EL (cell line): ENCODE measurements around the gene SPIN1.
A peak's percentile ranks its signal among the peaks of the same experiment; 100 is the strongest.

ENCODE experiments used
- DNase-seq: peaks from one replicate; pipeline ENCODE4 v3.0.0-alpha.2; 2016

SPIN1 gene

GRCh38 chr9:88390371-88390990 lies 2.2 kb downstream of the SPIN1 start:
- no peak for DNase-seq

- no peak for DNase-seq
Measured at GRCh38 chr9:88391236-88391635, 3.0 kb downstream of the SPIN1 start.

- no peak for DNase-seq
Measured at GRCh38 chr9:88391921-88392320, 3.7 kb downstream of the SPIN1 start.

DNA sequence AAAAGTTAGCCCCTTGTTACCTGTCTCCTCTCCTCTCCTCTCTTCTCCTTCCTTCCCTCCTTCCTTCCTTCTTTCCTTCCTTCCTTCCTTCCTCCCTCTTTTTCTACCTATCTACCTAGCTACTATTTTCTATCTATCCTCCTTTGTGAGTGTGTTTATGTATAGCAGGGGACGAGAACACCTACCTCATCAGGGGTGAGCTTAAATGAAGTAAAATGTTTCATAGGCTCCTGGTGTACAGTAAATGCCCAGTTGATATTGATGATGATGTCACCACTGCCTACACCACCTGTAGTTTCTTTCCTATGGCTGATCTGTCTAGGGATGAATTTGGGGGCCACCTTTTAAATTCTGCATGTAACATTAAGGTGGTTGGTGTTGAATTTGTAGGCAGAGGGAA lies 4.3 kb downstream of the SPIN1 start:
- DNase-seq = no peak

DNA sequence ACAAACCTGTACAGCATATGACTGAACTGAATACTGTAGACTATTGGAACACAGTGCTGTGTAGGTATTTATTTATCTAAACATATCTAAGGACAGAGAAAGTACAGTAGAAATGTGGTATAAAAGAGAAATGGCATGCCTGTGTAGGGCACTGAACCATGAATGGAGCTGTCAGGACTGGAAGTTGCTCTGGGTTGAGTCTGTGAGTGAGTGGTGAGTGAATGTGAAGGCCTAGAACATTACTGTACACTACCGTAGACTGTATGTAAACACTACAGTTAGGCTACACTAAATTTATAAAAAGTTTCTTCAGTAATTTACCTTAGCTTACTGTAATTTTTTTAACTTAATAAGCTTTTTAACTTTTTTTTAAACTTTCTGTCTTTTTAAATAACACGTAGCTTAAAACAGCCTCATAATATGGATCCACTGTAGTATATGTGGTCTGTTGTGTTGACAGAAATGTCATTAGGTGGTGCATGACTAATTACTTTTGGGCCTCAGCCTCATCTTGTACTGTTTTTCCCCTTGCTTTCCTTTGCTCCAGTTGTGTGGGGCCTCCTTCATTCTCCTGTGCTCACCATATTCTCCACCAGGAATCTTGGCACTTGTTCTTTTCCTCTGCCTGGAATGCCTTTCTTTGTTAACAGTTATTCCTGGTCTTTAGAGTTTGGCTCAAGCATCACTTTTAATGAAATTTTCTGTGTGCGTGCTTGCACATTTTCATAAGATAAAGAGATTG lies 8.8 kb downstream of the SPIN1 start:
- peak; percentile 53 for DNase-seq

- no peak for DNase-seq
Measured at GRCh38 chr9:88398016-88398415, 9.8 kb downstream of the SPIN1 start.

DNA sequence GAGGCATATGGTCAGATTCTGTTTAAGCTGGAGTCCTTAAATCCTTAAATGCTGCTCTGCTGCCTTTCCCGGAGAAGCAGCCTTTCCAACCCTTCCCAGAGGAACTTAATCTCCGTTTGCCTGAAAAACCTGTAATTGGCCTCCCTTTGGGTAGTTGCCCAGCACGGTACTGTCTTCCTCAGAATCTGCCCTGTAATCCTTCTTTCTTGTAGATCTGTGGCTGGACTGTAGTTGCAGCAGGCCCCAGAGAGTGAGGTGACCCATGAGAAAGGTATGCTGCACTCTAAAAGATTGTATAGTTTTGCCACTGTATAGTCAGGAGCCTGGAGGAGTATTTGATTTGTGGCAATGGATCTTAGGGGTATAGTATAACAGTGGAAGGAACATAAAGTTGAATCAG lies 11.7 kb downstream of the SPIN1 start:
- peak; percentile 90 for DNase-seq

- DNase-seq = no peak
Measured at GRCh38 chr9:88403340-88403739, 15.1 kb downstream of the SPIN1 start.

- no peak for DNase-seq
Measured at GRCh38 chr9:88406051-88406450, 17.8 kb downstream of the SPIN1 start.

DNA sequence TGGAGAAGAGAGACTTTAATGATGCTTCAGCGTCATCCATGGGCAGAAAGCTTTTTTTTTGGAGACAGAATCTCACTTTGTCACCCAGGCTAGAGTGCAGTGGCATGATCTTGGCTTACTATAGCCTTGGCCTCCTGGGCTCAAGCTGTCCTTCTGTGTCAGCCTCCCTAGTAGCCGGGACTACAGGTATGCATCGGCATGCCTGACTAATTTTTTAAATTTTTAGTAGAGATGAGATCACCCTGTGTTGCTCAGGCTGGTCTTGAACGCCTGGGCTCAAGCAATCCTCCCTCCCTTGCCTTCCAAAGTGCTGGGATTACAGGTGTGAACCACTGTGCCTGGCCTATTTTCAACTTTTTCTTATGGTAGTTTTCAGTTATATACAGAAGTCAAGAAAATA lies 23.2 kb downstream of the SPIN1 start:
- DNase-seq = no peak

DNA sequence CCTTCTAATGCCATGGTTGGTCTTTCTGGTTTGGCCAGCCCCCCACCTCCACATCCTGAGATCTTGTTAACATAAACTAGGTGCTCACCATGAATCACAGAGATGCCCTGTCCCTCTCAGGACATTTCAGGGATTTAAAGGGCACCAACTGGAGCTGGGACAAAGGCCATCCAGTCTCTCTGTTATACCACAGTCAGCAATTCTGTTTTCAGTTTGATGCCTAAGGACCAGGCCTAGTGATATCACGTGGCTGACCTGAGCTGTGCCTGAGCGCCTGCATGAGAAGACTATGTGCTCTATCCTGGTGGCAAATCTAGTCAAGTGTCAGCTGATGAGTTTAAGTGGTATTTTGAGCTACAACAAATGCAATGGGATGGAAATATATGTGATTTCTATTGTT lies 26.1 kb downstream of the SPIN1 start:
- no peak for DNase-seq

DNA sequence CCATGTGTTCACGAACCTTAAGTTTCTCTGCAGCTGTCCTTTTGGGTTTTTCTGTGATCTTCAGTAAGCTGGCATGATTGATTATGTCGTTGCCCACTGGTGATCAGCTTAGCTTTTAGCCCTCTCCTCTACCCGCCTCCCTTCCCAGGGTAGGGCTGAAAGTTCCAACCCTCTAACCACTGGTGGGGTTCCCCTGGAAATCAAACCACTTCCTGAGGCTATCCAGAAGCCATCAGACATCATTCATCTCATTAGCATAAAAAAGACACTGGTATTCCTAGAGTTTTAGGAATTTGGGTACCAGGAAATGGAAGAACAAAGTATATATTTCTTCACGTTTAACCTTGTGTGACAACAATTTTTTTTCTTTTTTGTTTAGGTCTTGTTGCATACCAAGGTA lies 29.8 kb downstream of the SPIN1 start:
- no peak for DNase-seq

DNA sequence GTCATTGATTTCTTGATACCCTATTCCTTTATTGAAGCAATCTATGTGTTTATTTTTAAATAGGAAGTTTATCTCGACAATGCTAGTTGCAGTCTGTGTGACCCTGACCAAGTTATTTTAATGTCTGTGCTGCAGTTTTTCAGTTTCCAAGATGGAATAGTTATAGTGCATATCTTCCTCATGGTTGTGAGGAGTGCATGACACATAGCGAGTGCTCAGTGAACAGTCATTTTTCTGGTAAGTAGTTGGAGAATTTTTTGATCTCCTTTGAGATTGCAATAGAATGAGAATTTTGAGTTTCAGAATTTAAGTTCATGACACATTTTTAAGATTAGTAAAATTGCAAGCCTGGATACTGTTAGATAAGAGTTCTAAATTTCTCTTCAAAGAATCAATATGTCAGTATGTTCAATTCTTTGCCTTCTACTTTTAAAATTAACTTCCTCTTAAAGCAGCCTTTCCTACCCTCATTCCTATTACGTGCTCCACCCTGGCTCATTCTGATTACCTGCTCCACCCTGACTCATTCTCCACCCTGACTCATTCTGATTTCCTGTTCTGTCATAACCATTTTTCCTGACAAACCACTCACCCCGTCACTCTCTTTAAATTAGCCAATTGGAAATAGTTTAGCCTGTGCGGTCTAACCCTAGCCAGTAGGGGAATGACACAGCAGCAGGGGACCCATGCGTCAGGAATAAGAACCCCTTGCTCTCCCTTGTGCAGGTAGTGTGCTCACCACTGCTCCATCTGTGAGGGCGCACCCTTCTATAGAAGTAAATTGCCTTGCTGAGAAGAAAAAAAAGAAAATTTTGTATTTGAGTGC lies 30.7 kb downstream of the SPIN1 start:
- DNase-seq = peak; percentile 46

DNA sequence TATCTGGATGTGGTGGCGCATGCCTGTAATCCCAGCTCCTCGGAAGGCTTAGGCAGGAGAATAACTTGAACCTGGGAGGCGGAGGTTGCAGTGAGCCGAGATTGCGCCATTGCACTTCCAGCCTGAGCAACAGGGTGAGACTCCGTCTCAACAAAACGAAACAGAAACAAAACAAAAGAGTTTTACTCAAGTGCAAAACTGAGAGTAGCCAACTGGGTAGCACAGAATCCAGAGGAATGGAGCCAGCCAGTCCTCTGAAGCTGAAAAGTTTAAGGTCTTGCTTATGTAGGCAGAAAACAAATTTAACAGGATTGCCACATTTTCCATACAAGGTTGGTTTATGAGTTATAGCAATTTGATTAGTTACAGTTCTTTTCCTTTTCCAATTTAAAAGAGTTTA lies 32.0 kb downstream of the SPIN1 start:
- no peak for DNase-seq

- no peak for DNase-seq
Measured at GRCh38 chr9:88421348-88421747, 33.1 kb downstream of the SPIN1 start.

DNA sequence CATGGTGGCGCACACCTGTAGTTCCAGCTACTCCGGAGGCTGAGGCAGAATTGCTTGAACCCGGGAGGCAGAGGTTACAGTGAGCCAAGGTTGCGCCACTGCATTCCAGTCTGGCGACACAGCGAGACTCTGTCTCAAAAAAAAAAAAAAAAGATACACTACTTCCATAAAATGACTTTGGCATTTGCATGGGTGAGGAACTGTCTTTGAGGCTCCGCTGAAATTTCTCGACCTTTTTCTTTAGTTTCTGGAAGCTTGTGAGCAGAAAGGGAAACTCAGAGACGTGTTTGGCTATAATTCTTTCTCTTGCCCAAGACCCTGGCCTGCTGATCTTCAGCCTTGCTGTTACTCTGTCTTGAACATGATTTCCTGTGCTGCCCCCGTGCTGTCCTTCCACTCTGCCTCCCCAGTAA lies 37.3 kb downstream of the SPIN1 start:
- DNase-seq = peak; percentile 62

GRCh38 chr9:88426651-88427050 lies 38.4 kb downstream of the SPIN1 start:
- DNase-seq = no peak

- DNase-seq = peak; percentile 45
Measured at GRCh38 chr9:88429595-88430430, 41.6 kb downstream of the SPIN1 start.

- peak; percentile 50 for DNase-seq
Measured at GRCh38 chr9:88433583-88434255, 45.5 kb downstream of the SPIN1 start.

DNA sequence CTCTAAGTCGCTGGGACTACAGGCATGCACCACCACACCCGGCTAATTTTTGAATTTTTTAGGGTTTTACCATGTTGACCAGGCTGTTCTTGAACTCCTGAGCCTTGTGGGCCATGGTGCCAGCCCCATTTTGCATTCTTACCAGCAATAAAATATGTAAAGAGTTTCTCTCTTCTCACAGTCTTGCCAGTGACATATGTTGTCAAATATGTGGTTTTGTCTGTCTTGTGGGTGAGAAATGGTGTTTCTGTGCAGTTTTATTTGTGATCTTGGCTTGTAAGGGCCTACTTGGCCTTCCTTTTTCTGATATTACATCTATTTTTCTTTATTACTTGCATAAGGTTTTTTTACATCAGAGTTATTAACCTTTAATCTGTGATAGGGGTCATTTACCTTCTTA lies 47.1 kb downstream of the SPIN1 start:
- peak; percentile 36 for DNase-seq

- no peak for DNase-seq
Measured at GRCh38 chr9:88436379-88436778, 48.1 kb downstream of the SPIN1 start.
